Breast epithelium (tissue), 4 donors: ENCODE results near the gene TOP3B. TPM values are rescaled to one million over a fixed set of nuclear protein-coding genes. Genes with fewer than 3 reads are reported as not detected.

Source experiments
- DNase-seq, 2 donors: peaks; one replicate each; pipeline ENCODE4 v3.0.0-alpha.2; 2019; ENCODE audit warnings: low spot score in 2 of 2
- H3K27ac ChIP-seq, 2 donors: fragments of 200-600 bp; sonication (generic) in 1 of 2; one replicate each; pipeline ENCODE4 v1.5.1; 2016 to 2019; ENCODE audit warnings: mild to moderate bottlenecking in 1 of 2
- H3K27me3 ChIP-seq, 2 donors: fragments of 200-600 bp; sonication (generic) in 1 of 2; one replicate each; pipeline versions ENCODE4 v1.5.1 to v1.6.0; 2017 to 2019; ENCODE audit warnings: control low read depth in 1 of 2, mild to moderate bottlenecking in 1 of 2
- H3K36me3 ChIP-seq: fragments of 200-600 bp; one replicate; pipeline ENCODE4 v1.5.1; 2019
- H3K4me1 ChIP-seq, 2 donors: fragments of 200-600 bp; sonication (generic); one replicate each; pipeline ENCODE4 v1.5.1; 2016 to 2019; ENCODE audit warnings: control low read depth in 1 of 2
- H3K4me3 ChIP-seq, 3 donors: fragments of 200-600 bp; sonication (generic); 1 replicate in 2 of 3; 2 replicates in 1 of 3; pipeline ENCODE4 v1.5.1; 2016 to 2019; ENCODE audit warnings: mild to moderate bottlenecking in 3 of 3, moderate library complexity in 2 of 3
- H3K9me3 ChIP-seq, 2 donors: fragments of 200-600 bp; sonication (generic) in 1 of 2; one replicate each; pipeline ENCODE4 v1.5.1; 2016 to 2019; ENCODE audit warnings: control low read depth in 1 of 2
- CTCF ChIP-seq, 3 donors: fragments of 450-650 bp; IDR thresholded peaks; one replicate each; pipeline ENCODE4 v1.5.1; 2016 to 2017; ENCODE audit warnings: antibody characterized with exemption in 3 of 3, mild to moderate bottlenecking in 3 of 3, moderate library complexity in 3 of 3
- POLR2A ChIP-seq: fragments of 450-650 bp; IDR thresholded peaks from one replicate; pipeline ENCODE4 v1.6.1; 2016; ENCODE audit warnings: antibody characterized with exemption, mild to moderate bottlenecking, moderate library complexity
- POLR2AphosphoS5 ChIP-seq, 3 donors: sonication (generic); formaldehyde crosslinking; IDR thresholded peaks; one replicate each; pipeline ENCODE4 v1.6.1; 2017; ENCODE audit warnings: antibody characterized with exemption in 3 of 3
- intact Hi-C: fragments of 100-400 bp; cut with DNase I; formaldehyde crosslinking; loops from one replicate; pipeline ENCODE4 v1.15.1; 2023; ENCODE audit warnings: low total_unique reads
- total RNA-seq, 3 donors: library from RNA; depleted of rRNA; stranded (reverse); fragments of >200 nt; gene quantifications; one replicate each; pipeline ENCODE4 v1.1.0, GENCODE V29; 2016

TOP3B gene
- total RNA-seq, 3 donors from 2014 or later = 20.2 to 34.8 (median 33.1) TPM

- H3K27ac ChIP-seq = no peak overlapping the region
- no peaks in the 10 kb centered on the region for H3K4me1 ChIP-seq
- TF ChIP-seq POLR2AphosphoS5 (IDR thresholded peaks at IDR 0.05) = no peak
- no peak for TF ChIP-seq CTCF (IDR thresholded peaks at IDR 0.05)
- TF ChIP-seq POLR2A = no peak
- H3K4me3 ChIP-seq = no peak overlapping the region
- H3K9me3 ChIP-seq = no peaks in the 10 kb centered on the region
- intact Hi-C loops = loop anchor here (5.0 kb wide), 1 partner anchor 1015 kb away; no protein-coding TSS in a partner anchor
- H3K27me3 ChIP-seq = no peaks in the 10 kb centered on the region
- DNase-seq = no peak
- no peaks in the 10 kb centered on the region for H3K36me3 ChIP-seq
These were observed 20.0 kb upstream of the TOP3B start for GRCh38 chr22:22002526-22003055.

- intact Hi-C loops = loop anchor here (5.0 kb wide), 1 partner anchor 1015 kb away; no protein-coding TSS in a partner anchor
- Histone ChIP-seq H3K9me3 (no peaks in the 10 kb centered on the region), H3K27me3 (no peaks in the 10 kb centered on the region), H3K36me3 (no peaks in the 10 kb centered on the region), H3K4me1 (no peaks in the 10 kb centered on the region), H3K27ac (no peak overlapping the region), H3K4me3 (no peak overlapping the region)
- DNase-seq = no peak
- no peak for TF ChIP-seq POLR2AphosphoS5 (IDR thresholded peaks at IDR 0.05)
- TF ChIP-seq CTCF (IDR thresholded peaks at IDR 0.05) = no peak
- no peak for TF ChIP-seq POLR2A
These were observed 19.3 kb upstream of the TOP3B start for GRCh38 chr22:22001664-22002525.

GRCh38 chr22:21998595-21999247, 16.1 kb upstream of the TOP3B start:
- H3K4me1 ChIP-seq = no peaks in the 10 kb centered on the region
- no peak overlapping the region for H3K4me3 ChIP-seq
- no peaks in the 10 kb centered on the region for H3K36me3 ChIP-seq
- H3K9me3 ChIP-seq = no peaks in the 10 kb centered on the region
- no peak for DNase-seq
- H3K27me3 ChIP-seq = no peaks in the 10 kb centered on the region
- H3K27ac ChIP-seq = no peak overlapping the region
- no peak for TF ChIP-seq POLR2AphosphoS5 (IDR thresholded peaks at IDR 0.05)
- no peak for TF ChIP-seq POLR2A
- TF ChIP-seq CTCF (IDR thresholded peaks at IDR 0.05) = no peak
- intact Hi-C loops = no loop called here

GRCh38 chr22:21996175-21996720, 13.7 kb upstream of the TOP3B start:
- Histone ChIP-seq H3K27me3 (no peaks in the 10 kb centered on the region), H3K4me3 (no peak overlapping the region), H3K4me1 (no peaks in the 10 kb centered on the region), H3K27ac (no peak overlapping the region), H3K36me3 (no peaks in the 10 kb centered on the region), H3K9me3 (no peaks in the 10 kb centered on the region)
- no peak for DNase-seq
- TF ChIP-seq POLR2A = no peak
- no peak for TF ChIP-seq POLR2AphosphoS5 (IDR thresholded peaks at IDR 0.05)
- no peak for TF ChIP-seq CTCF (IDR thresholded peaks at IDR 0.05)
- intact Hi-C loops = no loop called here
